GM21723 (cell line): Measurements from ENCODE around the gene HERPUD2.
"Not testable (repeated sequence)": the region's sequence is repeated elsewhere in the genome, so short reads cannot be mapped to it uniquely, and the experiment has no call there.

Experiments
- ATAC-seq: cut with Tn5 transposase; IDR thresholded peaks from one replicate; pipeline ENCODE4 v1.9.1; 2021; ENCODE audit warnings: mild to moderate bottlenecking, moderate library complexity; ENCODE audit not compliant: unreplicated experiment

HERPUD2 gene

DNA sequence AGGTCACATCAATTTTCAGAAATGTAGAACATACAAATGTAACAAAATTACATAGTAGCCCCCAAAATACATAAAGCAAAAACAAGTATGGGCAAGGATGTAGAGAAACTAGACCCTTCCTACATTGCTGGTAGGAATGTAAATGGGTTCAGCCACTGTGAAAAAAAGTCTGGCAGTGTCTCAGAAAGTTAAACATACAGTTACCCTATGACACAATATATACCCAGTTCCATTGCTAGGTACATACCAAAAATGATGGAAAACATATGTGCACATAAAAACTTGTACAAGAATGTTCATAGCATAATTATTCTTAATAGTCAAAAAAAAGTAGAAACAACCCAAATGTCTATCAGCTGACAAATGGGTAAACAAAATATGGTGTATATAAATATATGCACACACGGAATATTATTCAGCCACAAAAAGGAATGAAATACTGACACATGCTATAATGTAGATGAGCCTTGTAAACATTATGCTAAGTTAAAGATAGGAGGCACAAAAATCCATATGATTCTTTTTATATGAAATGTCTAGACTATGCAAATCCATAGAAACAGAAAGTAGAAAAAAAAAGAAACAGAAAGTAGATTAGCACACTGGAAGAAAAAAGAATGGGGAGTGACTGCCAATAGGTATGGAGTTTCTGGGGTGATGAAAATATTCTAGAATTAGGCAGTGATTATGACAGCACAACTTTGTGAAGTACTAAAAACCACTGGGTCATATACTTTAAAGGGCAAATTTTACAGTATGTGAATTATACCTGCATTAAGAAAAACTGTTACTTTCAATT lies 13.5 kb downstream of the HERPUD2 start:
- peak; percentile 74 for ATAC-seq

- ATAC-seq = no peak
Measured at GRCh38 chr7:35680403-35681013, 14.4 kb downstream of the HERPUD2 start.

DNA sequence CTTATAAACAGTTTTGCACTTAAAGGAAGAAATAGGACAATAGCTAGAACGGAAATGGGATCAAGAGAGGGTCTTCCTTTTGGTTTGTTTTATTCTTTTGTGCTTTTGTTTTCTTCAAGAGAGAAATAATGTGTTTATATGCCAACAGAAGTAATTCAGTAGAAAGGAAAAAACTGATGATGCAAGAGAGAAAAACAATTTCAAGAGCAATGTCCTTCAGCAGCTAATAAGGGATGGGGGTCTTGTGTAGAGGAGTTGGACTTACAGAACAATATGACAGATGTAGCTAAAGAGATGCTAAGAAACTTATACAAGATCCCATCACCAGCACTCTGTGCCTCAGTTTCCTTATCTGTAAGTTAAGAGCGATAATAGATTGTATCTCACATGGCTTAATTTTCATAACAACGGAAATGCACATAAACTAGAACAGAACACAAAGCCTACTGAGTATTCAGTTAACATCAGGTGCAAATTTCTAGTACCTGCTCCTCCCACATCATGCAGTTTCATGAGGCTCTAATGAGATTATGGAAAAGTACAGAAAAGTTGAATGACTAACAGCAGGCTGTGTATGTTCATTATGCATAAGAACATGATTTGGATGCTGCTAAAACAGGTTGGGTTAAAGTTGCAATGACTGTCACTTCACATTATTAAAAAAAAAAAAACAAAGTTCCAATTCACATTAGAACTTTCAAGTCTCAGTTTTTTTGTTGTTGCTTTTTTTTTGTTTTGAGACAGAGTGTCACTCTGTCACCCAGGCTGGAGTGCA lies 17.2 kb downstream of the HERPUD2 start:
- no peak for ATAC-seq

DNA sequence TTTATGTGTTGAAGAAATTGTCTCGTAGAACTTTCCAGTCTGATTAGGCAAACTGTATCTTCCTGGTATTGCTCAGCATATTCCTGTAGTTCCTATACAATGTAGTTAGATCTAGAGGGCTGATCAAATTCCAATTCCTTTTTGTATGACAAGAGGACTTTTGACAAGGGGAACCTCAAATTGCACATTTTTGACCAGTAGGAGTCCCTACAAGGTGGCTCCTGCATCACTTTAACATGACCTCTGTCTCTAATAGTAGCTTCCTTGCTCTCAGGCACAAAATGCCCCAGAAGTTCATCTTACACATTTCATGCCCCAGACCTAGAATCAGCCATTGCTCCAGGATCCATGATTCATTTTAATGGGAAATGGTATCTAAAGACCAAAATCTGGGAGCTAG lies 18.7 kb downstream of the HERPUD2 start:
- no peak for ATAC-seq

DNA sequence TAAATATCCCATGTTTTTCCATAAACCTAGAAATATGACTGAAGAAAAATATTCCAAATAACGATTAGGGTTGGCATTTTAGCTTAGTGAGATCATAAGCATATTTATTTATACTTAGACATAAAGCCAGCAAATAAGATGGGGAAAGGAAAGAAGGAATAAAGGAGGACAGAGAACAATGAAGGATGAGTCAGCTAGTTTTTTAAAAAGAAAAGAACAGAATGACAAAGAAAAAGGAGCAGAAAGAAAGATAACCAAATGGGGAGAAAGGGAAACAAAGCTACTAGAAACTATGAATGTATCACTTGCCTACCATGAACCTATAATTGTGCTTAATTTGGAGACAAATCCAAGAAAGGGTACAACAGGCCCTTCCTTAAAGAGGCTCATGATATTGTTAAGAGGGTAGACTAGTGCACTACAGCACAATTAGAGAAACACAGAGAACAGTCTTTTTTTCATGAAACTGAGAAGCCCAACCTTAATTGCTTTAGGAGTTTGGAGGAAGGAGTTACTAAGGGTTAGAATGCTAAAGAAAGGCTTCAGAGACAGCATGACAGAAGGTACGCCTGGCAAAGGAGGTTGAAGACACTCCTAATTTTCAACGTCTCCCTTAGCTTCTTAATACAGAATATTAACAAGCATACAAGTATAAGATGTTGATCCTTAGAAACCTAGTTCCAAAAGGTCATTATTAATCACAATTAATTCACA lies 23.9 kb downstream of the HERPUD2 start:
- no peak for ATAC-seq

DNA sequence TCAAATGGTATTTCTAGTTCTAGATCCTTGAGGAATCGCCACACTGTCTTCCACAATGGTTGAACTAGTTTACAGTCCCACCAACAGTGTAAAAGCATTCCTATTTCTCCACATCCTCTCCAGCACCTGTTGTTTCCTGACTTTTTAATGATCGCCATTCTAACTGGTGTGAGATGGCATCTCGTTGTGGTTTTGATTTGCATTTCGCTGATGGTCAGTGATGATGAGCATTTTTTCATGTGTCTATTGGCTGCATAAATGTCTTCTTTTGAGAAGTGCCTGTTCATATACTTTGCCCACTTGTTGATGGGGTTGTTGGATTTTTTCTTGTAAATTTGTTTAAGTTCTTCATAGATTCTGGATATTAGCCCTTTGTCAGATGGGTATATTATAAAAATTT lies 34.5 kb downstream of the HERPUD2 start:
- ATAC-seq = not testable (repeated sequence)

DNA sequence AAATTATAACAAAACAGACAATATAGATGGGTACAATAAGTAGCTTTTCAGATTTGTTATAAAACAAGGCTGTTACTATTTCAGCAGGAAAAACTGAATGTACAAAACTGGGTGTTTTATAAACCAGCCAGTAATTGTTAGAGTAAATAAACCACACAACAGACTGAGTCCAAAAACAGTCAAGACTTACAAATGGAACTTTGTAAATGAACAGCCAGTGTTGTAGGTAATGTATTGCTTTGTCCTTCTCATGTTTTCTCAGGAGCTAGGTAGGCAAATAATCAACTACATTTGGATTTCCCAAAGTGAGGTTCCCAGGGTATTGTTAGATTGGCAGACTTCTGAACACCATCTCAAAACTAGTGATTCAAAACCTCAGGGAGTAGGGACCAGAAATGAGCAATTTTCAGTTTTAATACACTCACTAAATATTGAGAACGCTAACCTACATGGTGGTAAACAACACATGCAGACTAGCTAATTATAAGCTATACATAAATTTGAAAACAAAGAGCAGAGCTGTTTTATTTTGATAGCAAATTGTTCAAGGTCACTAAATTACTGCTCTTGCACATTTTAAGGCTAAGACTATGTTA lies 36.2 kb downstream of the HERPUD2 start:
- no peak for ATAC-seq

- ATAC-seq = peak; percentile 42
Measured at GRCh38 chr7:35657125-35657524, 37.8 kb downstream of the HERPUD2 start.

DNA sequence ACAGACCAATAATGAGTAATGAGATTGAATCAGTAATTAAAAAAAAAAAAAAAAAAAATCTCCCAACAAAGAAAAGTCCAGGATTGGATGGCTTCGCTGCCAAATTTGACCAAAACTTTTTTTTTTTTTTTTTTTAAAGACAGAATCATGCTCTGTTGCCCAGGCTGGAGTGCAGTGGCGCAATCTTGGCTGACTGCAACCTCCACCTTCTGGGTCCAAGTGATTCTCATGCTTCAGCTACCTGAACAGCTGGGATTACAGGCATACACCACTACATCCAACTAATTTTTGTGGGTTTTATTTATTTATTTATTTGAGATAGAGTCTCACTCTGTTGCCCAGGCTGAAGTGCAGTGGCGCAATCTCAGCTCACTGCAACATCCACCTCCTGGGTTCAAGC lies 40.4 kb downstream of the HERPUD2 start:
- ATAC-seq = not testable (repeated sequence)

GRCh38 chr7:35652124-35652523 lies 42.8 kb downstream of the HERPUD2 start:
- no peak for ATAC-seq

DNA sequence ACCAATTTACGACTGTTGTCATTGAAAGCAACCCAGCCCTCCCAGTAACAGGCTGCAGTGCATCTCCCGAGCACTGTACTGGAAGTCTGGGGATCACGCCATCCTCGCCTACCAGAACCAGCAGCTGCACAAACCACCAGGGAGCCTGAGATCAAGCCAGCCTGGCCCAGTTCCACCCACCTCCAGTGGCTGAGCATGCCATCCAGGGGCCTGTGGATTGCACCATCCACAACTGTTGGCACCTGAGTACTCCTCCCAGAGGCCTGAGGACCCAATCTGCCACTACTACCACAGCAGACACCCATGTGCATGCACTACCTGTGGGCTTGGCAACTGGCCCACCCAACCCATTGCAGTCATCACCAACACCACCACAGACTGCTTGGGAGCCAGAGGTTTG lies 44.2 kb downstream of the HERPUD2 start:
- ATAC-seq = no peak

DNA sequence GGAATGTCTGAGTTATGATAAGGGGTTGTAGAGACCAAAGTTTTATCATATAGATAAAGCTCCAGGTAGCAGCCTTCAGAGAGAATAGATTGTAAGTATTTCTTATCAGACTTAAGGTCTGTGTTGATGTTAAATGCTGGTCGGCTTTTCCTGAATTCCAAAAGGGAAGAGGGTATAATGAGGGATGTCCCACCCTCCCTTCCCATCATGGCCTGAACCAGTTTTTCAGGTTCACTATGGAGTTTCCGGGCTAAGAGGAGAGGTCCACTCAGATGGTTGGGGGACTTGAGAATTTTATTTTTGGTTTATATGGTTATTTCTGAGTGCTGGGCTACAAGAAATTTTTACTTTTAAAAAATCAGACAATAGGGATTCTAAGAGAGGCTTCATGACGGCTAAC lies 45.2 kb downstream of the HERPUD2 start:
- no peak for ATAC-seq

DNA sequence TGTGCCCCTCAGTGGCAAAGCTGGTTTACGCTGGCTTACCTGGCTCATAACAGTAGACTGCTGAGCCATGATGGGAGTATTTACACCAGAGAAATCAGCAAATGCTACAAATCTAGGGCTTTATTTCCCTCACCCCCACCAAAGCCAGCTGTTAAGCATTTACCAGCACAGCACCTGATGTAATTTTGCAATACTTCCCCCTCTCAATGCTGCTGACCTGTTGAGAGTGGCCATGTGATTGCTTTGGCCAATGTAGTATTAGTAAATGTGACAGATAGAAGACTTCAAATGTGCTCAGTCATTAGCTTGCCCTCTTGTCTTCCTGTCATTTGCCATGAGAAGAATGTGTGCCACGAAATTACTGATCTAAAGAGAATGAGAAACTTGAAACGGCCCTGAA lies 46.6 kb downstream of the HERPUD2 start:
- no peak for ATAC-seq

DNA sequence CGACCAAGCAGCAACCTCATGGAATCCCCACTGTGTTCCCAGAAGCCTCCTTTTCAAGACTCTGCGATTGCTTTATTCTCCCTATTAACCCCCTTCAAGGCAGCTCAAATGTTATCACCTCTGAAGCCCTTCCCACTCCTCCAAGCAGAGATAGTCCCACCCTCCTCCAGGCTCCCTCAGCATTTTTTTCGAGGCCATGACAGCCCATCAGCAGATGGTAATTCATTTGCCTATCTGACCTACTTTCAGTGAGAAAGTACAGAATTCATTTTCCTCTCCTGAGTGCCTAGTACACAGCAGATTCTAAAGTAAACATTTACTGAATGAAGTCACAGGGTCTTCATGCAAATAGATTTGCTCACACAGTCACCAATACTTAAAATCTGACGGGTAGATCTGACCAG lies 47.8 kb downstream of the HERPUD2 start:
- peak; percentile 44 for ATAC-seq

DNA sequence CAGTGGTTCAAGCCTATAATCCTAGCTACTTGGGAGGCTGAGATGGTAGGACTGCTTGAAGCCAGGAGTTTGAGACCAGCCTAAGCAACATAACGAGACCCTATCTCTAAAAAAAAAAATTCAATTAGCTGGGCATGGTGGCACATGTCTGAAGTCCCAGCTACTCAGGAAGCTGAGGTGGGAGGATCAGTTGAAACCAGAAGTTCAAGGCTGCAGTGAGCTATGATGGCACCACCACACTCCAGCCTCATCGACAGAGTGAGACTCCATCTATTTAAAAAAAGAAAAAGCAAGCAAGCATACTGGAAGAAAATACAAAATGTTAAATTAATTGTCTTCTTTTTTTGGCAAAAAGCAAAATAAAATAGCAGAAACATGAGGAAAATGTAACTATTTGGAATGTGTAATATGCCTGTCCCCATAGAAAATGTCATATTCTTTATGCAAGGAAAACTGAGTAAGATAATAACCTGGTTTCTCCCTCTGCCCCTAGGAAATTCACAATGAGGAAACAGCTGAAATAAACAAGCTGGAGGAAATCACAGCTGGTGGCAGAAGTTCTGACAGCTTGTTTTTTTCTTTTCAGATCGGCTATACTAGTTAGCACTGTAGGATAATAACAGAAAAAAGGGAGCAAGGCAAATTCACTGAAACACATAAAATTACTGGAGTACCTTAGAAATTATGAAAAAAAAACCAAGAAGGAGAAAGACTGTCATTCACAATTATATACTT lies 48.5 kb downstream of the HERPUD2 start:
- no peak for ATAC-seq

- no peak for ATAC-seq
Measured at GRCh38 chr7:35645691-35646090, 49.2 kb downstream of the HERPUD2 start.

DNA sequence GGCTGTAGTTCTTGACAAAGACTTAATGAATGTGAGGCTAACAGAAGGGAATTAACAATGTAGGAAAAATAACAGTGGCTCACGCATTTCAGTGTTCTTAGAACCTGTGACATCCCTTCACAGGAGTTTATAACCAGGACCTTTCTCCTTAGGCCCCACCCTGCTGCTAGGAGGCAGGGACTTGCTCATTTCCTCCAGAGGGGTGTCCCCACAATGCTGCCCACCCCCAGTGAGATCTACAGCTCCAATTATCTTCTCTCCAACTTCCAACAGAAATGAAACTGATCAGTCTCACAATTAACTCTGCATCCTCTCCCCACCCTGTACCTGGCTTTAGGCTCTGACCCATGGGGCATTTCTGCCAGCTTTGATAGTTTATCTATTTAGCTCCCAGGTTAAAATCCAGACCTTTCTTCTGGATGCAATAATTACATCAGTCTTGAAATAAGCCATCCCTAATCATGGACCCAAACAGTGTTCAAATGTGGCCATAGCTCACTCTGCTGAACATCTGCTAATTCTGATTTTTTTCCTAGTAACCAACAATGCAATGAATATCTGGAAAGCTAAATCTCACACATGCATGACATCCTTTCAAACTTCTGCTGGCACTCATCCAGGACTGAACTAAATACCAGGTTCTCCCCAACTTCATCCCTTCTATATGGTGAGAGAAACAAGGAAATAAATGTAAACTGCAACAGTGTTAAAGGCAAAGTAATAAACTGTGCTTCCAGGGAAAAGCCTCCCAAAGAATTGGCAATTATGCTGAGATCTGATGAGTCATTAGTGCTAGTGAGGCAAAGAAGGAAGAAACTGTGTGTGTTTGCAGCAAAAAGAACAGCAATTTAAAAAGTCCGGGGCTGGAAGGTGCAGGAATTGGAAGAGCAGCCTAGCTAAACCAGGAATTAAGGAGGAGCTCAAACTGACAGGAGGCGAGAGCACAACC lies 64.6 kb downstream of the HERPUD2 start:
- no peak for ATAC-seq

DNA sequence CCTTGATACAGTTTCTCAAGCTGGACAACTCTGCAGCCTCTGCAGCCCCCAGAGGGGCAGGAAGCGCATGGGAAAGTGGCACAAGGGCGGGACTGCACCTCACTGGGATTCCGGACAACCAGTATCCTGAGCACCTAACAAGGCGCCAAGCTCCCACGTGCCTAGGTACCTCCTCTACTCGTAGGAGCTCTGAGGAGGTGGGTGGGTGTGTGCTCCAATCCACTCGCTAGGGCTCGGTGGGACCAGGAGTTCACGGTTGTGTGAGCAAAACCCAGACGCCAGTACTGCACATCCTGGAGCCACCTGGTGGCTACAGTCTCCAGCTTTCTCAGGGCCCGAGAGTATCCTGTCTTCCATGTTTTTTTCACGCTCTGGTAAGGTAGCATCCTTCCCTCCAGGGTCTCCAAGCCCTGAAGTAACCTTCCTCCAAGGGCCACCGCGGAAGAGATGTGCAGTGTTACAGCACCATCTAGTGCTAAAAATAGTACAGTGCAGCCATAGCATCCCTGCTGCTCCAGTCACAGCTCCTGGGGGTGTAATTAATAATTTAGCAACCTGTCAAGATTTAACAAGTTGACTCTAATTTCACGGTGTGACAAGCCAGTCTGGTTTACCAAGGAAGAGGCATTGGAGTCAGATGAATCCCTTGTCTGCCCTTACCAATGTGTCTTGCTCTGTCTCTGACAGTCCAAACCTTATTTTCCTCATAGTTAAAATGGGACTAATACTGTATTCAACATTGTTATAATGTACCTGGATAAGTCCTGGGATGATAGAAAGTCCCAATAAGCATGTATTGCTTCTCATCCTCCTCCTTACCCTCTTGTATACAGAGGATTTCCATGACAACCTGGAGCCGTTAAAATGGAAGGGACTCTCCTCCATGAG lies 70.4 kb downstream of the HERPUD2 start:
- peak; percentile 87 for ATAC-seq
